NB4 (cell line): ENCODE data around the gene RIPK4.
"Not testable (repeated sequence)": the region's sequence is repeated elsewhere in the genome, so short reads cannot be mapped to it uniquely, and the experiment has no call there.

Experiments
- DNase-seq: peaks from one replicate; pipeline ENCODE4 v3.0.0; 2010; ENCODE audit warnings: low read depth
- H3K4me3 ChIP-seq: one replicate; pipeline ENCODE4 v1.5.1; 2011; ENCODE audit warnings: mild to moderate bottlenecking, low read depth, low read length, moderate library complexity
- CTCF ChIP-seq: IDR thresholded peaks from one replicate; pipeline ENCODE4 v1.5.1; 2012; ENCODE audit warnings: low read depth, low read length
- MAX ChIP-seq: IDR thresholded peaks from 2 replicates; pipeline ENCODE4 v1.6.1; 2011; ENCODE audit warnings: low read depth, low read length
- MYC ChIP-seq: IDR thresholded peaks from 2 replicates; pipeline ENCODE4 v1.6.1; 2011; ENCODE audit warnings: low read depth, low read length
- POLR2A ChIP-seq: IDR thresholded peaks from 2 replicates; pipeline ENCODE4 v1.6.1; 2011; ENCODE audit warnings: mild to moderate bottlenecking; ENCODE audit not compliant: insufficient read length; ENCODE audit errors: extremely low read depth

RIPK4 gene

GRCh38 chr21:41699311-41699710 is 67.5 kb downstream of the RIPK4 start:
- no peak for DNase-seq
- TF ChIP-seq MYC (no peak), MAX (no peak), POLR2A (no peak), CTCF (no peak)
- no peak overlapping the region for H3K4me3 ChIP-seq

GRCh38 chr21:41698071-41698470 is 68.8 kb downstream of the RIPK4 start:
- no peak for TF ChIP-seq POLR2A
- no peak for TF ChIP-seq MYC
- no peak for TF ChIP-seq CTCF
- TF ChIP-seq MAX: no peak
- H3K4me3 ChIP-seq: no peak overlapping the region
- DNase-seq: no peak

GRCh38 chr21:41695513-41695912 is 71.3 kb downstream of the RIPK4 start:
- H3K4me3 ChIP-seq: no peak overlapping the region
- no peak for DNase-seq
- no peak for TF ChIP-seq POLR2A
- no peak for TF ChIP-seq CTCF
- no peak for TF ChIP-seq MYC
- no peak for TF ChIP-seq MAX

- DNase-seq, H3K4me3 ChIP-seq: not testable (repeated sequence)
These were observed 72.8 kb downstream of the RIPK4 start for GRCh38 chr21:41694042-41694441.

GRCh38 chr21:41692185-41692565 is 74.7 kb downstream of the RIPK4 start:
- no peak for TF ChIP-seq POLR2A
- no peak for TF ChIP-seq MYC
- no peak for TF ChIP-seq CTCF
- TF ChIP-seq MAX: no peak
- no peak for DNase-seq
- H3K4me3 ChIP-seq: no peak overlapping the region

GRCh38 chr21:41691205-41692184 is 75.4 kb downstream of the RIPK4 start:
- no peak for TF ChIP-seq CTCF
- TF ChIP-seq POLR2A: no peak
- no peak for TF ChIP-seq MAX
- no peak for TF ChIP-seq MYC
- no peak overlapping the region for H3K4me3 ChIP-seq
- no peak for DNase-seq
